NCI-H187 treated with DMSO at 0.1 percent for 48 hours (cell line): ENCODE data around the gene PCGF3.
"Not testable (repeated sequence)": the region's sequence is repeated elsewhere in the genome, so short reads cannot be mapped to it uniquely, and the experiment has no call there.

Experiments
- DNase-seq: peaks from one replicate; lab custom pipeline; 2025; lab: John Stamatoyannopoulos, UW

PCGF3 gene

GRCh38 chr4:797066-797465 lies 91.4 kb downstream of the PCGF3 start:
- no peak for DNase-seq

GRCh38 chr4:801436-802124 lies 95.9 kb downstream of the PCGF3 start:
- no peak for DNase-seq

- no peak for DNase-seq
These were observed 98.3 kb downstream of the PCGF3 start for GRCh38 chr4:803884-804283.

- no peak for DNase-seq
These were observed 99.2 kb downstream of the PCGF3 start for GRCh38 chr4:804804-805203.

- not testable (repeated sequence) for DNase-seq
These were observed 101.3 kb downstream of the PCGF3 start for GRCh38 chr4:806979-807378.

GRCh38 chr4:807792-808191 lies 102.2 kb downstream of the PCGF3 start:
- no peak for DNase-seq

- no peak for DNase-seq
These were observed 103.4 kb downstream of the PCGF3 start for GRCh38 chr4:808860-809570.

GRCh38 chr4:813900-814299 lies 108.3 kb downstream of the PCGF3 start:
- no peak for DNase-seq

- DNase-seq = no peak
These were observed 108.7 kb downstream of the PCGF3 start for GRCh38 chr4:814312-814850.

- peak; percentile 82 for DNase-seq
These were observed 110.0 kb downstream of the PCGF3 start for GRCh38 chr4:815464-816146.

- DNase-seq = no peak
These were observed 112.7 kb downstream of the PCGF3 start for GRCh38 chr4:818106-818921.

- no peak for DNase-seq
These were observed 114.0 kb downstream of the PCGF3 start for GRCh38 chr4:819401-820229.
